Measurements from ENCODE around the gene NUP210L.
"Not testable (repeated sequence)": the region's sequence is repeated elsewhere in the genome, so short reads cannot be mapped to it uniquely, and the experiment has no call there.

NUP210L gene

DNA sequence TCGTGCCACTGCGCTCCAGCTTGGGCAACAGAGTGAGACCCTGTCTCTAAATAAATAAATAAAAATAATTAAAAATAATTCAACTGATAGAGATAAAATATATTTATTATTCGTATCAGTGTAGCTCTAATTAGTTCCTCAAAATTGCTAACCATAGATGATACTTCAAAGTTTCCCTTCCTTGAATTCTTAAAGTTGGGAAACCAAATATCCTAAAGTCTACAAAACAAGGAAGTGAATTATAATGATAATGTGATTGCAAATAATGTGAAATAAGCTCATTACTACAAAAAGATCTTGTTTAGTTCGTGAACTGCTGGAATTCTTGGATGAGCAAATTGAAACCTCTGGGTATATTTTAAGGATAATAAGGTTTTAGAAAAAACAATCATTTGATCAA lies 60.5 kb downstream of the NUP210L start:
- no peak for DNase-seq

DNA sequence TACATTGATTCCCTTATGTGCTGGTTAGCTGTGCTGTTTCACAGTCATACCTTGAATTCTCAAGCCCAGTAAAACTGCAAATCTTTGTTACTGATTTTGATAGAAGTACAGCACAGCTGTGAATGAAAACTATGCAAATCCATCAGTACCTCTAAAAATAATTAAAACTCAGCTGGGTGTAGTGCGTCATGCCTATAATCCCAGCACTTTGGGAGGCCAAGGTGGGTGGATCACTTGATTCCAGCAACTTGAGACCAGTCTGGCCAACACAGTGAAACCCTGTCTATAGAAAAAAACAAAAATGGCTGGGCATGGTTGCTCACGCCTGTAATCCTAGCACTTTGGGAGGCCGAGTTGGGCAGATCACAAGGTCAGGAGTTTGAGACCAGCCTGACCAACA lies 61.2 kb downstream of the NUP210L start:
- DNase-seq, result no peak

DNA sequence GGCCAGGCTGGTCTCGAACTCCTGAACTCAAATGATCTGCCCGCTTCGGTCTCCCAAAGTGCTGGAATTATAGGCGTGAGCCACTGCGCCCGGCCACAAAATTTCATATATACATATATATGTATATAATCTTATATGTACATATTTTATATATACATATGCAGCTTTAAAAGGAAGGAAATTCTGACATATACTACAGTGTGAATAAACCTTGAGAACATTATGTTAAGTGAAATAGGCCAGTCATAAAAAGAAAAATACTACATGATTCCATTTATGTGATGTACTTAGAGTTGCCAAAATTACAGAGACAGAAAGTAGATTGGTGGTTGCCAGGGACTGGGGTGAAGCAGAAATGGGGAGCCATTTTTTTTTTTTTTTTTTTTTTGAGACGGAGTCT lies 63.2 kb downstream of the NUP210L start:
- no peak for DNase-seq

DNA sequence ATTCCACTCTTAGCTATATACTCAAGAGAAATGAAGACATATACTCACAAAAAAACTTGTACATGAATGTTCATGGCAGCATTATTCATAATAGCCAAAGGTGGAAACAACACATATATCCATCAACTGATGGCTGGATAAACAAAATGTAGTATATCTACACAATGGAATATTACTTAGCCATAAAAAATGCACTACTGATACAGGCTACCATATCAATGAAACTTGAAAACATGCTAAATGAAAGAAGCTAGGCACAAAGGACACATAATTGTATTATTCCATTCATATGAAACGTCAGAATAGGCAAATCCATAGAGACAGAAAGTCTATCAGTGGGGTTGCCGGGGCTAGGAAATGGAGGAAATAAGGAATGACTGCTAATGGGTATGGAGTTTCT lies 67.3 kb downstream of the NUP210L start:
- no peak for DNase-seq

DNA sequence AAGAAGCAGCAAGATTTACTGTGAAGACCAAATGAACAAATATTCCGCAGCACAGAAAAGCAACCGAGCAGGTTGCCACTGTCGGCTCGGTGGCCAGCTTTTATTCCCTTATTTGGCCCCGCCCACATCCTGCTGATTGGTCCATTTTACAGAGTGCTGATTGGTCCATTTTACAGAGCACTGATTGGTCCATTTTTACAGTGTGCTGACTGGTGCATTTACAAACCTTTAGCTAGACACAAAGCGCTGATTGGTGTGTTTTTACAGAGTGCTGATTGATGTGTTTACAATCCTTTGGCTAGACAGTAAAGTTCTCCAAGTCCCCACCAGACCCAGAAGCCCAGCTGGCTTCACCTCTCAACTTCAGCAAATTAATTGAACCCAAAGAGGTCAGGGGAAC lies 71.8 kb downstream of the NUP210L start:
- not testable (repeated sequence) for DNase-seq

DNA sequence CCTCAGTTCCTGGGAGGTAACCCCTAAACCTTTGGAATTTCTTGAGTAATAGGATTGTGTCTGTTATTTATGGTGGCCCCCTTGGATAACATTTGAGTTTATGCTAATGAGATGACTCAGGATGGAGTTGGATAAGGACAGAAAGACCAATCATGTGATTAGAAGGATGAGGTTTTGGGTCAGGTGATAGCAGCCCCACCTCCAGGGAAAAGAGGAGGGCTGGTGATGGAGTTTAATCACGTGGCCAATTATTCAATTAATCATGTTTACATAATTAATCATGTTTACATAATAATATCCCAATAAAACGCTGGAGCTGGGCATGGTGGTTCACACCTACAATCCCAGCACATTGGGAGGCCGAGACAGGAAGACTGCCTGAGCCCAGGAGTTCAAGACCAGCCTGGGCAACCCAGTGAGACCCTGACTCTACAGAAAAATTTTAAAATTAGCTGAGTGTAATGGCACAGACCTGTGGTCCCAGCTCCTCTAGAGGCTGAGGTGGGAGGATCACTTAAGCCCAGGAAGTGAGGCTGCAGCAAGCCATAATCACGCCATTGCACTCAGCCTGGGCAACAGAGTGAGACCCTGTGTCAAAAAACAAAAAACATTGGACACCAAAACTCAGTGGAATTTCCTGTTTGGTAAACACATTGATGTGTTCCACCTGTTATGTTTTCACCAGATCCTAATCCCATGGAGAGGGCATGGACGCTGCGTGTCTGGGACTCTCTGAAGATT lies 73.3 kb downstream of the NUP210L start:
- no peak for DNase-seq

DNA sequence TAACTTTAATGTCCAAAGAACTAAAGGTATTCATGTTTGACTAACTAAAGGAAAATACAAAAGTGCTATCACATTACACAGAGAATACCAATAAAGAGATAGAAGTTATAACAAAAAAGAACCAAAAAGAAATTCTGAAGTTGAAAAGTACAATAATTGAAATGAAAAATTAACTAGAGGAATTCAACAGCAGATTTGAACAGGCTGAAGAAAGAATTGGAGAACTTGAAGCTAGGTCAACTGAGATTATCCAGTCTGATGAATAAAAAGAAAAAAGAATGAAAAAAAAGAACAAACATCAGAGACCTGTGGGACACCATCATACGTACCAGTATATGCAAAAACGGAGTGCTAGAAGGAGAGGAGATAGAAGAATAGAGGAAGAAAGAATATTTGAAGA lies 78.5 kb downstream of the NUP210L start:
- no peak for DNase-seq

DNA sequence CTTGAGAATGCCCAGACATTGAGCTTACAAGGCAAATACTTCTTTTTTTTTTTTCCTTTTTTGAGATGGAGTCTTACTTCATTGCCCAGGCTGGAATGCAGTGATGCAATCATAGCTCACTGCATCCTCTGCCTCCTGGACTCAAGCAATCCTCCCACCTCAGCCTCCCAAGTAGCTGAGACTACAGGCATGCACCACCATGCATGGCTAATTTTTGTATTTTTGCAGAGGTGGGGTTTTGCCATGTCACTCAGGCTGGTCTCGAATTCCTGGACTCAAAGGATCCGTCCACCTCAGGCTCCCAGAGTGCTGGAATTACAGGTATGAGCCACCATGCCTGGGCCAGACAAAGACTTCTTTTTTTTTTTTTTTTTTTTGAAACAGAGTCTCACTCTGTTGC lies 79.1 kb downstream of the NUP210L start:
- no peak for DNase-seq

DNA sequence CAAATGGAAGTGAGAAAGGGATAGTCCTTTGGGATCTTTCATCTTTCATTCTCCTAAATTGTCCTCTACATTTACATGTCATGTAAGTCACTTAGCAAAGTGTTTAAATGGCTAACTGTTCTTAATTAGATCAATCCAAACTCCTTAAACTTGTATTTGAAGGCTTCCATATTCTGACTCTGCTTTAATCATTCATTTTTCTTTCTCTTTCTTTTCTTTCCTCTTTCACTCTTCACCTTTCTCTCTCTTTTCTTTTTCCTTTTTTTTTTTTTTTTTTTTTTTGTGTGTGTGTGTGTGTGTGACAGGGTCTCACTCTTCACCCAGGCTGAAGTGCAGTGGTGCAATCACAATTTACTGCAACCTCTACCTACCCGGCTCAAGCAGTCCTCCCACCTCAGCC lies 92.6 kb downstream of the NUP210L start:
- no peak for DNase-seq

DNA sequence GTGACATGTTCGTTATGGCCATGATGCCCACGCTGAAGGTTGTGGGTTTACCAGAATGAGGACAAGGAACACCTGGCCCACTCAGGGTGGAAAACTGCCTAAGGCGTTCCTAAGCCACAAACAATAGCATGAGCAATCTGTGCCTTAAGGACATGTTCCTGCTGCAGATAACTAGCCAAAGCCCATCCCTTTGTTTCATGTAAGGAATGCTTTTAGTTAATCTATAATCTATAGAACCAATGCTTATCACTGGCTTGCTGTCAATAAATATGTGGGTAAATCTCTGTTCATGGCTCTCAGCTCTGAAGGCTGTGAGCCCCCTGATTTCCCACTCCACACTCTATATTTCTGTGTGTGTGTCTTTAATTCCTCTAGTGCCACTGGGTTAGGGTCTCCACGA lies 107.4 kb downstream of the NUP210L start:
- not testable (repeated sequence) for DNase-seq

DNA sequence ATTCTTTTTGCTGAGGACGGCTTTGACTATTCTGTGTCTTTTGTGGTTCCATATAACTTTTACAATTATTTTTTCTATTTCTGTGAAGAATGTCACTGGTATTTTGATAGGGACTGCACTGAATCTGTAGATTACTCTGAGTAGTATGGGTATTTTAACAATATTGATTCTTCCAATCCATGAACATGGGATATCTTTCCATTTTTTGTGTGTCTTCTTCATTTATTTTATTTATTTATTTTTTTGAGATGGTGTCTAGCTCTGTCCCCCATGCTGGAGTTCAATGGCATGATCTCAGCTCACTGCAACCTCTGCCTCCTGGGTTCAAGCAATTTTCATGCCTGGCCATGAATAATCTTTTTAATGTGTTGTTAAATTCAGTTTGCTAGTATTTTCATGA lies 121.2 kb downstream of the NUP210L start:
- not testable (repeated sequence) for DNase-seq

DNA sequence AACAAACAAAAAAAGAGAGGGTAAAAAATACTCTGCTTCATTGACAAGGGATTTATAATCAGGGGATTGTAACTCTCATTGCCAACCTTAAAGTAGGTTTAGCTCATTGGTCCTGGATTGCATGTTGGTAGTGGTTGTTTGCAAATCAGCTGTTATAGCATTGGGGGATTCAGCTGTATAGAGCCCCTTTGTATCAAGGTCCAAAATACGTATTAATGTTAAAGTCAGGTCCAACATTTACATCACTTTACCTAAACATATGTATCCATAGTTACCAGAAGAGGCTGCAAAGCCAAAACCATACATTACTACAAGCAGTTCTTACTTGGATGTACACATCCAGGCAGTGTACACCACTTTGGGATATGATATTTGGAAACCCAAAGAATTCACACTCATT lies 134.9 kb downstream of the NUP210L start:
- DNase-seq, result no peak

DNA sequence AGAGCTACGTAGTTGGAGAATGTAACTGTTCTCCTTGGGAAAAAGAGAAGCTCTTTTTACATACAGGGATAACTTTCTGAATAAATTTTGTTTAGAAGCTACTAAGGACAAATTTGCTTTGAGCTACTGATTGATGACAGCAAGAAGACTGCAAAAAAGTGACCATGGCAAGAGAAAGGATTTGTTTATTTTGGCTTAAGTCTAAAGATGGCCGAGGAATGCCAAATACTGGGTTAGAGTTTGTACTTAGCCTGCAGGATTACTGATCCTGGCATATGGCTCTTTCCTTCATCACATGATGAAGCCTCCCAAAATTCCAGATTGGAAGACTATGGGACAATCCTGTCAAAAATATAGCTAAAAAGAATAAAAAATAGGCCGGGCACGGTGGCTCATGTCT lies 135.6 kb downstream of the NUP210L start:
- DNase-seq, result no peak

DNA sequence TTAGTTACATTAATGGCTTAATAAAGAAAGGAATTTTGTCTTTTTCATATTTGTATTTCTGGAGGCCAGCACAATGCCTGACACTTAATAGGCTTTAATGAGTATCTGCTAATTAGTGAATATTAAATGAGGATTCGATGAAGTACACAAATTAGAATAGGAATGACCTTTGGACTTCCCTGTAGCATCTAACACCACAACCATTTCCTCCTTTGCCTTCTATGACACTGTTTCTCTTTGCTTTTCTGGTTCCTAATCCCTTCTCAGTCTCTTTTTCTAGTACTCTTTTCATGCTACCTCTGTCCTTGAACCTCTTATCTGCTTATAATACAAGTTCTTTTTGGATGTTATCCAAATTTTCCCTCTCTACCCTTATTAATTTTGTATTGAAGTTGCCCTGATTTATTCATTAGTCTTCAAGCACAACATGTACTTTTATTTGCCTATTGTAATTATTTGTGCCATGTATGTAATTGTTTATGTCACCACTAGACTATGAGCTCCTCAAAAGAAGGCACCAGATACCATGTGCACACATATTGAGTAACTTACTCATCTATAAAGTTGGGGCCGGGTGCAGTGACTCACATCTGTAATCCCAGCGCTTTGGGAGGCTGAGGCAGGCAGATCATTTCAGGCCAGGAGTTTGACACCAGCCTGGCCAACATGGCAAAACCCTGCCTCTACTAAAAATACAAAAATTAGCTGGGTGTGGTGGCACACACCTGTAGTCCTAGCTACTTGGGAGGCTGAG lies 140.5 kb downstream of the NUP210L start:
- DNase-seq, result no peak

DNA sequence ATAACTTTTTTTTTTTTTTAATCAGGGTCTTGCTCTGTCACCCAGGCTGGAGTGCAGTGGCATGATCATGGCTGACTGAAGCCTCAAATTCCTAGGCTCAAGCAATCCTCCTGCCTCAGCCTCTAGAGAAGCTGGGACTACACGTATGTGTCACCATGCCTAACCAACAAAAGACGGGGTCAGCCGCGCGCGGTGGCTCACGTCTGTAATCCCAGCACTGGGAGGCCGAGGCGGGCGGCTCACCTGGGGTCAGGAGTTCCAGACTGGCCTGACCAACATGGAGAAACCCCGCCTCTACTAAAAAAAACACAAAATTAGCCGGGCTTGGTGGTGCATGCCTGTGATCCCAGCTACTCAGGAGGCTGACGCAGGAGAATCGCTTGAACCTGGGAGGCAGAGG lies 142.3 kb downstream of the NUP210L start:
- not testable (repeated sequence) for DNase-seq

DNA sequence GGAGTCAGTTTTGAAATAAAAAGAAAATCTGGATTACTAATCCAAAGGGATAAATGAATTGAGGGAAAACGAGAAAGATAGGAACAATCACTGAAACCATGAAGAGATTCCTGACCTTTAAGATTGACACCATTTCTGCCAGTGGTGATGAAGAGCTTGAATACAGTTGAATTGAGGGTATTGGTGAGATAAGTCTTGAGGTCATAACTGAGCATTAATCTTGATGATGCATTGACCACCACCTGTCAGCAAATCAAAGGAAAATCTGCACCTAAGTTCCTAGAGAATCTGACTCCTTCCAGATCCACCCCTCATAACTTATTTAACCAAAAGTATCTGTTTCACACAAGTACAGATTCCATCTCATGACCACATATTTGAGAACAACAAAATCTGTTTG lies 142.7 kb downstream of the NUP210L start:
- DNase-seq, result no peak

DNA sequence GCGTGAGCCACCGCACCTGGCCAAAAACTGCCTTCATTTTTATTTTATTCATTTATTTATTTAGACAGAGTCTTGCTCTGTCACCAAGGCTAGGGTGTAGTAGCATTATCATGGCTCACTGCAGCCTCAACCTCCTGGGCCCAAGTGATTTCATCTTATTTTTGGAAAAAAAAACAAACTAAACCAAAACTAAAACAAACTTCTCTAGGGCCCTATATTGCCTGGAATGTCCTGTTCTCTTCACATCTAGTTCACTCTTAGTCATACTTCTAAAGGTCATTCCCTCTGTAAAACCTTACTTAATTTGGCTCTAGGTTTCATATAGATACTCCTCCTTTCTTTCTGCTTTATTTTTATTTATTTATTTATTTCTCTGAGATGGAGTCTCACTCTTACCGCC lies 148.7 kb downstream of the NUP210L start:
- DNase-seq, result no peak

DNA sequence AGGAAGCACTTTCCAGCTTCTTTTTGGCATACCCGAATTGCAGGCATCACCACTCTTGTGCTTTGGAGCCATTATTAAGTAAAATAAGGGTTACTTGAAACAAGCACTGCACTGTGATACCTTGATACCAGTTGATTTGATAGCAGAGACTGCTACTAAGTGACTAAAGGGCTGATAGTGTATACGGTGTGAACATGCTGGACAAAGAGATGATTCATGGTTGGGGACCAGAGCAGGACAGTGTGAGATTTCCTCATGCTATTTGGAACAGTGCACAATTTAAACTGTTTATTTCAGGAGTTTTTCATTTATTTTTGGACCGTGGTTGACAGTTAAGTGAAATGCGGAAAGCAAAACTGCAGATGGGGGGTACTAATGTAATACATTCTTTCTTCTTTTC lies 154.5 kb downstream of the NUP210L start:
- DNase-seq, result no peak

DNA sequence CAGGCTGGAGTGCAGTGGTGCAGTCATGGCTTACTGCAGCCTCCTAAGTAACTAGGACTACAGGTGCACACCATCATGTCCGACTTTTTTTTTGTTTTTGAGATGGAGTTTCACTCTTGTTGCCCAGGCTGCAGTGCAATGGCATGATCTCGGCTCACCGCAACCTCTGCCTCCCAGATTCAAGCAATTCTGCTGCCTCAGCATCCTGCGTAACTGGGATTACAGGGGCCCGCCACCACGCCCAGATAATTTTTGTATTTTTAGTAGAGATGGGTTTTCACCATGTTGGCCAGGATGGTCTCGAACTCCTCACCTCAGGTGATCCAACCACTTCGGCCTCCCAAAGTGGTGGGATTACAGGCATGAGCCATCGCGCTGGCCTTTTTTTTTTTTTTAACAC lies 158.0 kb downstream of the NUP210L start:
- not testable (repeated sequence) for DNase-seq

DNA sequence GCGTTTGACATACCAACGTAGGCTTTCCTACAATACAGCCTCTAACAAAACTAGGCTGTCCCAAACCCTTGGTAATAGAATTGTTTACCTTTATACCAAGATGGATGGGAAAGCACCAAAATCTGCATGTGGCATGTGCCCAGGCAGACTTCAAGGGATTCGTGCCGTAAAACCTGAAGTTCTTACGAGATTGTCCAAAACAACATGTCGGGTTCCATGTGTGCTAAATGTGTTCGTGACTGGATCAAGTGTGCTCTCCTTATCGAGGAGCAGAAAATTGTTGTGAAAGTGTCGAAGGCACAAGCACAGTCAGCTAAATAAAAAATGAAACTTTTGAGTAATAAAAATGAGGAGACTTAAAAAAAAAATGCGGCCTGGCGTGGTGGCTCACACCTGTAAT lies 159.2 kb downstream of the NUP210L start:
- DNase-seq, result no peak

DNA sequence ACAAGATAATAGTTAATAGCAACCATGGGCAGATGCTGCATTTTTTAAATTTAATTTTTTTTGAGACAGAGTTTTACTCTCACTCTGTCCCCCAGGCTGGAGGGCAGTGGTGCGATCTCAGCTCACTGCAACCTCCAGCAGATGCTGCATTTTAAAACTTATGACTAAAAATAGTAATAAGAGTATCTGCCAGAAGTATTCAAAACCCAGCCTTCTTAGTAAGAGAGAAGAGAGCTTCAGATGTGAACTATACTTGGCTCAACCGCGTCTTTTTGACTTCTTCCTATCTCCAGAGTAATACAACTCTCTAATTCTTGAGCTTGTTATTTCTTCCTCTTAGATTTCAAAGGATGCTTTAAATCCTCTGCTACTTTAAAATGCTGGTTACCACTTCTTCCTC lies 159.7 kb downstream of the NUP210L start:
- DNase-seq, result no peak

DNA sequence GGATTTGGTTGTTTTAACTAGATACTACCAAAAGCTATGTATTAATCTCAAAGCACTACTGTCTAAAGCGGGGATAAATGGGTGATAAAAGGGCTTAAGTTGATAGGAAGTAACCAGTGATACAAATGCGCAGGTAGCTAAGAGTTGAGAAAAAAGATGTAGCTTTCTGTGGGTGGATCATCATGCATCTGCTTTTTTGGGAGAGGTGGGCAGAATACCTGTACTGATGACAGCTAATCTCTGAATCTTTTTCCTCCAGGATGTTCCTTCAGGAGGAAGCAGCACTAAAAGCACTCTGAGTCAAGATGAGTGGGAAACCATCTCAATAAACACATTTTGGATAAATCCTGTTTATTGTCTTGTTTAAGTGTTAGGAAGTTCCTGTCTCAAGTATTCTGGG lies 163.1 kb downstream of the NUP210L start:
- no peak for DNase-seq

DNA sequence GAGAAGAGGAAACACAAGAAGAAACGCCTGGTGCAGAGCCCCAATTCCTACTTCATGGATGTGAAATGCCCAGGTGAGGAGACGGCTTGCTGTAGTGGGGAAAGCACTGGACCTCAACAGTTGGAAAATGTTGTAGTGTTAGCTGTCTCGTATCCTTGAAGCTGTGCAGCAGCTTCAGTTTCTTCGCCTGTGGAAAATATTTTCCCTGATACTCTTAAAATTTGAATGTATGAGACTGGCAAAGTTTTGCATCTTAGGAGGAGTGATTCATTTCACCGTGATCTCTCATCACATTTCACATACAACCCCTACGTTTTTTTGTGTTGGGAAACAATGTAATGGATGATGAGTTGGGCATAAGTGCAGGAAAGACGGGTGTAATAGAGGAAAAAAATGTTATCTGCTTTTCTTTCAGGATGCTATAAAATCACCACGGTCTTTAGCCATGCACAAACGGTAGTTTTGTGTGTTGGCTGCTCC lies 163.7 kb downstream of the NUP210L start:
- DNase-seq, result no peak

DNA sequence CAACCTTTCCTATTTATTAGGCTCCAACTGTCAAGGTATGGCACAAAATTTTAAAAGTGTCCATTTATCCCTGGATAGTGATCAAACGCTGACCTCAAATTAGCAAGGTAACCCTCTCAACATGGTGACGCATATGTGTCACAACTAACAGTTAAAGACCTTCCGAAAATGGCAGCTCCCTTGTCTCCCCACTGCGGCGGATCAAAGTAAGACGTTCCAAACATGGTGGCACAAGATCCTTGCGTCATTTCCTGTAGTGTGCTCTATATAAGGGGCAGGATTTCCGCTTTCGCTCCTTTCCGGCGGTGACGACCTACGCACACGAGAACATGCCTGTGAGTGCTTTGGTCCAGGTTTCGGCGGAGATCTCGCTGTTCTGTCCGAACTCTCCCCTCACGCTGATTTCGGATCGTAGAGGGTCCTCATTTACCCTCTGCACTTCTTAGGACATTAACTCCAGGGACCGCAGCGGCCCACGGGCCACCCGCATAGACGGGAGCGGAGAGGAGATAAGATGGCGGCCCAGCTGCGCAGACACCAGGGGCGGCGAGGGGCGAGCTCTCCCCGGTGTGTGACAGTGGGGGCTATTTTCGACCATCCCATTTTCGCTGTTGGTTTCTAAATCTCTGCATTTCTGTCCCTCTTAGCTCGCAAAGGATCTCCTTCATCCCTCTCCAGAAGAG lies 164.3 kb downstream of the NUP210L start, which contains the start of gene RPS27:
Gene RPS27, plus strand, starts transcription at position 295 of the 683 bp plus-strand sequence. Its CDS starts 35 bp downstream, at position 330.
- peak; percentile 96 for DNase-seq
